T-helper 1 cell treated with Interleukin-12 subunit alpha and Interleukin-12 subunit beta and Interleukin-4 antibody, amounts not matched to agents 30 μg/mL and 1 μg/mL, for 36 hours (primary cell): ENCODE measurements around the gene MTMR12.
A peak's percentile ranks its signal among the peaks of the same experiment; 100 is the strongest.

Source experiments
- H3K27ac Mint-ChIP-seq: one replicate; pipeline ENCODE4 v1.8.0; 2021; ENCODE audit warnings: mild to moderate bottlenecking, mixed read lengths
- H3K27me3 Mint-ChIP-seq: one replicate; pipeline ENCODE4 v1.8.0; 2021; ENCODE audit warnings: low read depth, mixed read lengths
- H3K36me3 Mint-ChIP-seq: one replicate; pipeline ENCODE4 v1.8.0; 2021; ENCODE audit warnings: low read depth, mixed read lengths
- H3K4me1 Mint-ChIP-seq: one replicate; pipeline ENCODE4 v1.8.0; 2021; ENCODE audit warnings: low read depth, mixed read lengths
- H3K4me3 Mint-ChIP-seq: one replicate; pipeline ENCODE4 v1.8.0; 2021; ENCODE audit warnings: mild to moderate bottlenecking, moderate library complexity, mixed read lengths
- H3K9me3 Mint-ChIP-seq: one replicate; pipeline ENCODE4 v1.8.0; 2021; ENCODE audit warnings: mixed read lengths

The MTMR12 gene

GRCh38 chr5:32264957-32265572 lies 47.7 kb downstream of the MTMR12 start:
- H3K4me1 Mint-ChIP-seq: peaks cover 11% of the 10 kb centered on the region
- H3K27me3 Mint-ChIP-seq: no peaks in the 10 kb centered on the region
- no peaks in the 10 kb centered on the region for H3K9me3 Mint-ChIP-seq
- peaks cover 59% of the 10 kb centered on the region for H3K36me3 Mint-ChIP-seq
- H3K27ac Mint-ChIP-seq: no peak overlapping the region
- H3K4me3 Mint-ChIP-seq: no peak overlapping the region

DNA sequence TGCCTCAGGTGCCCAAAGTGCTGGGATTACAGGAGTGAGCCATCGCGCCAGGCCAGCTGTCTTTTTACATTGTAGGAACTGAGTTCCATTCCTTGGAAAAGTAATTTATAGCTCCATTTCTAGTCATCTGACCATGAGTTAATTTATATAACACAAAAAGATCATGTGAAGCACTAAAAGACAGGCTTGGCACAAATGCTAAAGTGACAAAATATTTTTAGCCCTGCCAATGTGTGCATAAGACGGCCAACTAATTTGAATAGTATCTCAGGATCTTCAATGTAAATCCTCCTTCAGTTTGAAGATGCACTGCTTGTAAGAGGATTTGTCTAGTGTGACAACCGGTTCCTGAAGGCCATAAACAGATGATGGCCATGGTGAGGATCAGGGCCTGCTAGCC lies 49.1 kb downstream of the MTMR12 start:
- no peaks in the 10 kb centered on the region for H3K9me3 Mint-ChIP-seq
- peaks cover 12% of the 10 kb centered on the region for H3K4me1 Mint-ChIP-seq
- no peak overlapping the region for H3K4me3 Mint-ChIP-seq
- H3K27me3 Mint-ChIP-seq: no peaks in the 10 kb centered on the region
- H3K36me3 Mint-ChIP-seq: peaks cover 58% of the 10 kb centered on the region
- no peak overlapping the region for H3K27ac Mint-ChIP-seq

GRCh38 chr5:32261198-32261597 lies 51.5 kb downstream of the MTMR12 start:
- Mint-ChIP-seq H3K36me3 (peaks cover 61% of the 10 kb centered on the region), H3K4me3 (no peak overlapping the region), H3K4me1 (peaks cover 11% of the 10 kb centered on the region), H3K27me3 (no peaks in the 10 kb centered on the region), H3K27ac (peak overlapping the region; percentile 43), H3K9me3 (no peaks in the 10 kb centered on the region)

GRCh38 chr5:32259033-32259432 lies 53.7 kb downstream of the MTMR12 start:
- no peak overlapping the region for H3K27ac Mint-ChIP-seq
- no peaks in the 10 kb centered on the region for H3K9me3 Mint-ChIP-seq
- peaks cover 55% of the 10 kb centered on the region for H3K36me3 Mint-ChIP-seq
- H3K4me3 Mint-ChIP-seq: no peak overlapping the region
- H3K4me1 Mint-ChIP-seq: peaks cover 11% of the 10 kb centered on the region
- H3K27me3 Mint-ChIP-seq: no peaks in the 10 kb centered on the region

GRCh38 chr5:32258424-32258823 lies 54.3 kb downstream of the MTMR12 start:
- Mint-ChIP-seq H3K27me3 (no peaks in the 10 kb centered on the region), H3K9me3 (no peaks in the 10 kb centered on the region), H3K27ac (no peak overlapping the region), H3K4me3 (no peak overlapping the region), H3K4me1 (peaks cover 11% of the 10 kb centered on the region), H3K36me3 (peaks cover 54% of the 10 kb centered on the region)

GRCh38 chr5:32255540-32255900 lies 57.2 kb downstream of the MTMR12 start:
- peaks cover 36% of the 10 kb centered on the region for H3K36me3 Mint-ChIP-seq

GRCh38 chr5:32254881-32255539 lies 57.7 kb downstream of the MTMR12 start:
- no peaks in the 10 kb centered on the region for H3K9me3 Mint-ChIP-seq
- peaks cover 32% of the 10 kb centered on the region for H3K36me3 Mint-ChIP-seq
- H3K27me3 Mint-ChIP-seq: no peaks in the 10 kb centered on the region
- H3K27ac Mint-ChIP-seq: no peak overlapping the region
- peaks cover under 1% of the 10 kb centered on the region for H3K4me1 Mint-ChIP-seq
- H3K4me3 Mint-ChIP-seq: no peak overlapping the region

More at GRCh38 chr5:32255540-32255900, 57.2 kb downstream of the MTMR12 start:
- Mint-ChIP-seq H3K4me3 (no peak overlapping the region), H3K9me3 (no peaks in the 10 kb centered on the region), H3K27ac (no peak overlapping the region), H3K4me1 (peaks cover 5% of the 10 kb centered on the region), H3K27me3 (no peaks in the 10 kb centered on the region)

GRCh38 chr5:32251871-32252458 lies 60.8 kb downstream of the MTMR12 start:
- Mint-ChIP-seq H3K4me3 (no peak overlapping the region), H3K4me1 (no peaks in the 10 kb centered on the region), H3K9me3 (no peaks in the 10 kb centered on the region), H3K27ac (no peak overlapping the region), H3K27me3 (no peaks in the 10 kb centered on the region), H3K36me3 (peaks cover 36% of the 10 kb centered on the region)

- Mint-ChIP-seq H3K27me3 (no peaks in the 10 kb centered on the region), H3K4me3 (no peak overlapping the region), H3K4me1 (no peaks in the 10 kb centered on the region), H3K36me3 (peaks cover 31% of the 10 kb centered on the region), H3K9me3 (no peaks in the 10 kb centered on the region), H3K27ac (no peak overlapping the region)
Measured at GRCh38 chr5:32249668-32250067, 63.1 kb downstream of the MTMR12 start.

- H3K4me1 Mint-ChIP-seq: no peaks in the 10 kb centered on the region
- H3K9me3 Mint-ChIP-seq: no peaks in the 10 kb centered on the region
- no peaks in the 10 kb centered on the region for H3K27me3 Mint-ChIP-seq
- H3K27ac Mint-ChIP-seq: no peak overlapping the region
- H3K4me3 Mint-ChIP-seq: no peak overlapping the region
- H3K36me3 Mint-ChIP-seq: peaks cover 49% of the 10 kb centered on the region
Measured at GRCh38 chr5:32245742-32246141, 67.0 kb downstream of the MTMR12 start.

GRCh38 chr5:32244017-32244416 lies 68.7 kb downstream of the MTMR12 start:
- Mint-ChIP-seq H3K27ac (no peak overlapping the region), H3K9me3 (no peaks in the 10 kb centered on the region), H3K4me1 (no peaks in the 10 kb centered on the region)

GRCh38 chr5:32241034-32241783 lies 71.5 kb downstream of the MTMR12 start:
- Mint-ChIP-seq H3K27me3 (no peaks in the 10 kb centered on the region), H3K4me1 (peaks cover 1% of the 10 kb centered on the region), H3K36me3 (peaks cover 39% of the 10 kb centered on the region), H3K9me3 (no peaks in the 10 kb centered on the region), H3K4me3 (no peak overlapping the region), H3K27ac (no peak overlapping the region)

More at GRCh38 chr5:32244017-32244416, 68.7 kb downstream of the MTMR12 start:
- Mint-ChIP-seq H3K27me3 (no peaks in the 10 kb centered on the region), H3K4me3 (no peak overlapping the region), H3K36me3 (peaks cover 54% of the 10 kb centered on the region)

DNA sequence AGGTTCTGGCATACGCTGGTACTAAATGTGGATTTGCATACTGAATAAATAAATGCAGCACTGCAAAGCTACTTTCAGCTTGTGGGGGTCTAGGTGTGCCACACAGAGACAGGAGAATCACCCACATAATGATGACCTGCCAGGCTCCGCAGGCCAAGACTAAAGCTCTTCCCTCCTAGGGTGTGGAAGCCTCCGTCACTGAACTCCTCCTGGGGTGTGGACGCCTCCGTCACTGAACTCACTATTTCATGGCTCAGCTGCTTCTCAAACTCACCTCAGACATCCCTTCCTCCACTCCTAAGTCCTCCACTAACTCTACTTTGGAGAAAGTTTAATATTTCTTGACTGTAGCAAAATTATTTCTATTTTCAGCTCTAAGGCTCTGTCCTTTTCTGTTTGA lies 73.4 kb downstream of the MTMR12 start:
- Mint-ChIP-seq H3K4me3 (no peak overlapping the region), H3K9me3 (no peaks in the 10 kb centered on the region), H3K27me3 (no peaks in the 10 kb centered on the region), H3K27ac (no peak overlapping the region), H3K36me3 (peaks cover 39% of the 10 kb centered on the region), H3K4me1 (peaks cover 1% of the 10 kb centered on the region)

DNA sequence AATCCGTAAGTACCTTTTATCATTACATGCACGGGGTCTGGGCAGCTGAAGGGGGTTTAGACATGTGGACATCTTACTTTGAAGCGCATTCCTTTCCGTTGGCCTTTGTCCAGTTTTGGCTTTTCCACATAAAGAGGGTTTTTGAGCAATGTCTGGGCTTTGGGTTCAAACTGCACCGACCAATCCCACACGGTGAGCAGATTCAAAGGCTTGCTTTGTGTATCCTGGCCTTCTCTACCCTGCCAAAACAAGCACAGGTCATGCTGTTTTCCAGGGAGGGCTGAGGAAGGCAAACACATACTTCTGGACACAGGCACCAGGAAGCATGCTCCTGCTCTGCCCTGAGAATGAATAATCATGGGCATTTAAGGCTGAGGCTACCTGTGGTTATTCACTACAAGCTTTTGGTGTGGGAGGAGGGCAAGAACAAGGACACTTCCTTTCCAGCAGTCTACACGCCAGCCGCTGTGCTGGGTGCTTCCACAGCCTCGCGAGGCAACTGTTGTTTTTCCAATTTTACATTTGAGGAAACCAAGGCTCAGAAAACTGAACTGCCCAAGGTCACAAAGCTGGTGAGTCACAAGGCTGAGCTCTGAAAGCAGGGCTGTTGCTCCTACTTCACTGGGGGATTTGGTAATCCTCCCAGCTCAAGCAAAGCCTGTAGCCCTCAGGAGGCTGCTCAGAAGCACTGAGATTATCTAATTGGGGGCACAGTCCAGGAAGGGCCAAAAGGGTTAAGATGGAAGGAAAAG lies 78.9 kb downstream of the MTMR12 start:
- peaks cover 19% of the 10 kb centered on the region for H3K36me3 Mint-ChIP-seq
- no peak overlapping the region for H3K27ac Mint-ChIP-seq
- H3K4me1 Mint-ChIP-seq: peaks cover 10% of the 10 kb centered on the region
- H3K9me3 Mint-ChIP-seq: no peaks in the 10 kb centered on the region
- H3K27me3 Mint-ChIP-seq: no peaks in the 10 kb centered on the region
- no peak overlapping the region for H3K4me3 Mint-ChIP-seq
